Measurements from ENCODE around the gene MEIKIN.

DNA sequence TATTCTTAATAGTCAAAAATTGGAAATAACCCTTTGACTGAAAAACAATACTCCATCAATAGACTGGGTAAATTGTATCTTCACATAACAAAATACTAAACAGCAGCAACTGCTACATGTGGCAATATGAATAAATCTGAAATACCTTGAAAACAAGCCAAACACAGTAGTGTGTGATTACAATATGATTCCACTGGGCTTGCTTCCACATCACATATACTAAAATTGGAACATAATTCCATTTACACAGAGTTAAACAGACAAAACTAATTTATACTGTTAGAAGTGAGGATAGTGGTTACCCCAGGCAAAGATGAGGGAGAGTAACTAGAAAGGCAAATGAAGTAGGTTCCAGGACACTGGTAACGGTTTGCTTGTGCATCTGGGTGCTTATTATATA, 169.0 kb downstream of the MEIKIN start:
- TF ChIP-seq, protein P1, sequence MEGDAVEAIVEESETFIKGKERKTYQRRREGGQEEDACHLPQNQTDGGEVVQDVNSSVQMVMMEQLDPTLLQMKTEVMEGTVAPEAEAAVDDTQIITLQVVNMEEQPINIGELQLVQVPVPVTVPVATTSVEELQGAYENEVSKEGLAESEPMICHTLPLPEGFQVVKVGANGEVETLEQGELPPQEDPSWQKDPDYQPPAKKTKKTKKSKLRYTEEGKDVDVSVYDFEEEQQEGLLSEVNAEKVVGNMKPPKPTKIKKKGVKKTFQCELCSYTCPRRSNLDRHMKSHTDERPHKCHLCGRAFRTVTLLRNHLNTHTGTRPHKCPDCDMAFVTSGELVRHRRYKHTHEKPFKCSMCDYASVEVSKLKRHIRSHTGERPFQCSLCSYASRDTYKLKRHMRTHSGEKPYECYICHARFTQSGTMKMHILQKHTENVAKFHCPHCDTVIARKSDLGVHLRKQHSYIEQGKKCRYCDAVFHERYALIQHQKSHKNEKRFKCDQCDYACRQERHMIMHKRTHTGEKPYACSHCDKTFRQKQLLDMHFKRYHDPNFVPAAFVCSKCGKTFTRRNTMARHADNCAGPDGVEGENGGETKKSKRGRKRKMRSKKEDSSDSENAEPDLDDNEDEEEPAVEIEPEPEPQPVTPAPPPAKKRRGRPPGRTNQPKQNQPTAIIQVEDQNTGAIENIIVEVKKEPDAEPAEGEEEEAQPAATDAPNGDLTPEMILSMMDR (conservative IDR thresholded peaks at IDR 0.05) = no peak
- no peak for TF ChIP-seq ZFX (IDR thresholded peaks at IDR 0.05)
